Measurements from ENCODE around the gene PLEKHM2. TPM values are rescaled to one million over a fixed set of nuclear protein-coding genes. Genes with fewer than 3 reads are reported as not detected.

The PLEKHM2 gene
- total RNA-seq, 1 donor from 2014 or later, result 16.7 TPM

GRCh38 chr1:15663925-15664324 lies 20.2 kb upstream of the PLEKHM2 start:
- no peak for TF ChIP-seq EZH2 (IDR thresholded peaks at IDR 0.05)
- no peak for TF ChIP-seq CTCF (IDR thresholded peaks at IDR 0.05)
- no peak for TF ChIP-seq EZH2phosphoT487 (IDR thresholded peaks at IDR 0.05)
- no peaks in the 10 kb centered on the region for H3K9me3 Mint-ChIP-seq
- H3K27me3 Mint-ChIP-seq (ENCODE audit: insufficient read depth, low read depth), result peaks cover under 1% of the 10 kb centered on the region
- no peaks in the 10 kb centered on the region for H3K9me3 ChIP-seq (ENCODE audit: low read depth)
- H3K4me1 Mint-ChIP-seq, result no peaks in the 10 kb centered on the region
- peaks cover 27% of the 10 kb centered on the region for H3K36me3 Mint-ChIP-seq
- no peak overlapping the region for H3K4me3 Mint-ChIP-seq
- H2AFZ ChIP-seq (replicated peaks), result no peak overlapping the region
- H3K4me2 ChIP-seq, result no peak overlapping the region
- no peak for DNase-seq (ENCODE audit: low spot score)
- no peaks in the 10 kb centered on the region for H3K27me3 ChIP-seq
- peaks cover 4% of the 10 kb centered on the region for H4K20me1 ChIP-seq (ENCODE audit: low read depth)
- H3K79me2 ChIP-seq (ENCODE audit: low read depth), result no peaks in the 10 kb centered on the region
- no peaks in the 10 kb centered on the region for H3F3A ChIP-seq (ENCODE audit: low read depth)
- H3K27ac ChIP-seq, result no peak overlapping the region
- H3K4me3 ChIP-seq, result no peak overlapping the region
- H3K4me1 ChIP-seq, result no peaks in the 10 kb centered on the region
- H3K27ac Mint-ChIP-seq, result no peak overlapping the region
- peaks cover 11% of the 10 kb centered on the region for H3K36me3 ChIP-seq
- H3K9ac ChIP-seq, result no peak overlapping the region

- no peaks in the 10 kb centered on the region for H3K4me1 ChIP-seq
- no peaks in the 10 kb centered on the region for H4K20me1 ChIP-seq (ENCODE audit: low read depth)
- no peaks in the 10 kb centered on the region for H3F3A ChIP-seq (ENCODE audit: low read depth)
- no peak overlapping the region for H2AFZ ChIP-seq (replicated peaks)
- Mint-ChIP-seq H3K36me3 (peaks cover 2% of the 10 kb centered on the region), H3K27me3 (ENCODE audit: insufficient read depth, low read depth) (peaks cover 7% of the 10 kb centered on the region), H3K4me3 (no peak overlapping the region), H3K27ac (no peak overlapping the region), H3K4me1 (no peaks in the 10 kb centered on the region), H3K9me3 (no peaks in the 10 kb centered on the region)
- no peaks in the 10 kb centered on the region for H3K36me3 ChIP-seq
- TF ChIP-seq CTCF (IDR thresholded peaks at IDR 0.05) (no peak), EZH2phosphoT487 (IDR thresholded peaks at IDR 0.05) (no peak)
- no peak overlapping the region for H3K4me3 ChIP-seq
- no peaks in the 10 kb centered on the region for H3K27me3 ChIP-seq
- H3K79me2 ChIP-seq (ENCODE audit: low read depth), result no peaks in the 10 kb centered on the region
- DNase-seq (ENCODE audit: low spot score), result no peak
- H3K9ac ChIP-seq, result no peak overlapping the region
- no peaks in the 10 kb centered on the region for H3K9me3 ChIP-seq (ENCODE audit: low read depth)
- no peak overlapping the region for H3K27ac ChIP-seq
- H3K4me2 ChIP-seq, result no peak overlapping the region
Observed at GRCh38 chr1:15667362-15667761, 16.8 kb upstream of the PLEKHM2 start.

- H3K9ac ChIP-seq, result no peak overlapping the region
- no peaks in the 10 kb centered on the region for H3K27me3 ChIP-seq
- Mint-ChIP-seq H3K4me1 (no peaks in the 10 kb centered on the region), H3K27me3 (ENCODE audit: insufficient read depth, low read depth) (peaks cover 7% of the 10 kb centered on the region), H3K4me3 (no peak overlapping the region), H3K9me3 (no peaks in the 10 kb centered on the region), H3K27ac (no peak overlapping the region), H3K36me3 (no peaks in the 10 kb centered on the region)
- H3K9me3 ChIP-seq (ENCODE audit: low read depth), result no peaks in the 10 kb centered on the region
- DNase-seq (ENCODE audit: low spot score), result no peak
- H2AFZ ChIP-seq (replicated peaks), result no peak overlapping the region
- H3K36me3 ChIP-seq, result no peaks in the 10 kb centered on the region
- no peaks in the 10 kb centered on the region for H3F3A ChIP-seq (ENCODE audit: low read depth)
- no peaks in the 10 kb centered on the region for H4K20me1 ChIP-seq (ENCODE audit: low read depth)
- H3K27ac ChIP-seq, result no peak overlapping the region
- H3K4me1 ChIP-seq, result no peaks in the 10 kb centered on the region
- H3K4me2 ChIP-seq, result no peak overlapping the region
- no peak for TF ChIP-seq EZH2 (IDR thresholded peaks at IDR 0.05)
- TF ChIP-seq CTCF (IDR thresholded peaks at IDR 0.05), result no peak
- TF ChIP-seq EZH2phosphoT487 (IDR thresholded peaks at IDR 0.05), result no peak
- H3K4me3 ChIP-seq, result no peak overlapping the region
- no peaks in the 10 kb centered on the region for H3K79me2 ChIP-seq (ENCODE audit: low read depth)
Observed at GRCh38 chr1:15668089-15668754, 15.9 kb upstream of the PLEKHM2 start.
